HepG2 (cell line): ENCODE measurements around the gene ARHGEF40. TPM values are rescaled to one million over a fixed set of nuclear protein-coding genes. Genes with fewer than 3 reads are reported as not detected.

Experiments used
- ARID4A ChIP-seq: sonication (generic); formaldehyde crosslinking; IDR thresholded peaks from 2 replicates; pipeline ENCODE4 v1.5.0; 2020; ENCODE audit warnings: mild to moderate bottlenecking, missing genetic modification reagents, borderline replicate concordance
- ARNT ChIP-seq: fragments of 450-650 bp; IDR thresholded peaks from 2 replicates; pipeline ENCODE4 v1.6.1; 2017
- CEBPG ChIP-seq: IDR thresholded peaks from 2 replicates; pipeline ENCODE4 v1.6.1; 2016
- CENPT ChIP-seq: sonication (generic); formaldehyde crosslinking; IDR thresholded peaks from 2 replicates; pipeline ENCODE4 v1.8.0; 2022; ENCODE audit warnings: low read depth, mild to moderate bottlenecking, moderate library complexity, missing genetic modification reagents
- CREM ChIP-seq, 2 experiments: sonication (generic) in 1 of 2; formaldehyde crosslinking in 1 of 2; IDR thresholded peaks; 2 replicates each; pipeline versions ENCODE4 v1.4.0 to v1.6.1; 2016 to 2020; ENCODE audit warnings: antibody characterized with exemption in 1 of 2, mild to moderate bottlenecking in 1 of 2, missing genetic modification reagents in 1 of 2
- NR2F6 ChIP-seq, 2 experiments: IDR thresholded peaks; 2 replicates each; pipeline ENCODE4 v1.6.1; 2016; ENCODE audit warnings: antibody characterized with exemption in 1 of 2, mild to moderate bottlenecking in 1 of 2
- PRDM4 ChIP-seq: sonication (generic); formaldehyde crosslinking; IDR thresholded peaks from 2 replicates; pipeline ENCODE4 v1.9.0; 2021; ENCODE audit warnings: missing genetic modification reagents, borderline replicate concordance
- SATB2 ChIP-seq: sonication (generic); formaldehyde crosslinking; IDR thresholded peaks from 2 replicates; pipeline ENCODE4 v1.5.0; 2020; ENCODE audit warnings: missing genetic modification reagents
- TAF1 ChIP-seq: sonication (generic); formaldehyde crosslinking; IDR thresholded peaks from 2 replicates; pipeline ENCODE4 v1.4.0; 2020; ENCODE audit warnings: missing genetic modification reagents
- THAP11 ChIP-seq: IDR thresholded peaks from 2 replicates; pipeline ENCODE4 v1.6.1; 2016; ENCODE audit warnings: missing biosample characterization, missing genetic modification reagents
- ZNF101 ChIP-seq: sonication (generic); formaldehyde crosslinking; IDR thresholded peaks from 2 replicates; pipeline ENCODE4 v1.4.0; 2020; ENCODE audit warnings: mild to moderate bottlenecking, low read depth, missing genetic modification reagents, borderline replicate concordance
- ZNF432 ChIP-seq: sonication (generic); formaldehyde crosslinking; IDR thresholded peaks from 2 replicates; pipeline ENCODE4 v1.5.0; 2020; ENCODE audit warnings: missing genetic modification reagents, mild to moderate bottlenecking, borderline replicate concordance
- ZNF451 ChIP-seq: sonication (generic); formaldehyde crosslinking; IDR thresholded peaks from 2 replicates; pipeline ENCODE4 v1.5.0; 2020; ENCODE audit warnings: mild to moderate bottlenecking, missing genetic modification reagents
- ZNF512 ChIP-seq: sonication (generic); formaldehyde crosslinking; IDR thresholded peaks from 2 replicates; pipeline ENCODE4 v1.4.0; 2020; ENCODE audit warnings: mild to moderate bottlenecking, missing genetic modification reagents
- ZNF574 ChIP-seq: sonication (generic); formaldehyde crosslinking; IDR thresholded peaks from 2 replicates; pipeline ENCODE4 v1.4.0; 2020; ENCODE audit warnings: missing genetic modification reagents
- ZNF703 ChIP-seq: sonication (generic); formaldehyde crosslinking; IDR thresholded peaks from 2 replicates; pipeline ENCODE4 v1.5.1; 2020; ENCODE audit warnings: missing genetic modification reagents, mild to moderate bottlenecking, moderate library complexity, borderline replicate concordance
- polyA plus RNA-seq, 8 experiments: library from polyadenylated mRNA; depleted of rRNA in 3 of 8; stranded (reverse) in 7 of 8; unstranded in 1 of 8; fragments of >200 nt; fragmentation: Illumina TruSeq in 4 of 8; extraction: Trizol in 4 of 8; gene quantifications; 2 replicates each; pipeline versions ENCODE4 v1.2.1 to v1.2.3, GENCODE V29; 2011 to 2016; ENCODE audit warnings: low read depth in 4 of 8, missing spikeins in 1 of 8, mixed read lengths in 1 of 8; ENCODE audit not compliant: insufficient read depth in 1 of 8
- total RNA-seq, 5 experiments: library from RNA; depleted of rRNA; stranded (reverse); fragments of >200 nt; fragmentation: Illumina TruSeq; extraction: Trizol; gene quantifications; 2 replicates each; pipeline ENCODE4 v1.2.3, GENCODE V29; 2016; ENCODE audit warnings: low read depth in 1 of 5

The ARHGEF40 gene
- total and polyA plus RNA-seq, 2 of the 13 experiments (the other 11 are each of a cell fraction or from before 2014, with no cell fraction given): 28.1 to 78.1 TPM

GRCh38 chr14:21118933-21119332, 48.8 kb downstream of the ARHGEF40 start (continued):
- TF ChIP-seq ZNF512 (CRISPR knock-in tag) (no peak), THAP11 (CRISPR knock-in tag) (no peak), NR2F6 (IDR thresholded peaks at IDR 0.05) (peak; percentile 79), NR2F6 (CRISPR knock-in tag; IDR thresholded peaks at IDR 0.05) (peak; percentile 79), CENPT (CRISPR knock-in tag) (no peak), CEBPG (CRISPR knock-in tag) (peak; percentile 76), PRDM4 (CRISPR knock-in tag) (no peak), ZNF574 (CRISPR knock-in tag) (no peak), ARNT (no peak), CREM (IDR thresholded peaks at IDR 0.05) (no peak), CREM (CRISPR knock-in tag; IDR thresholded peaks at IDR 0.05) (no peak), ZNF432 (no peak), ARID4A (CRISPR knock-in tag) (no peak), SATB2 (CRISPR knock-in tag) (no peak), TAF1 (CRISPR knock-in tag) (no peak), ZNF101 (no peak), ZNF703 (CRISPR knock-in tag) (no peak), ZNF451 (no peak)
